ENCODE measurements around the gene FOXG1. TPM values are rescaled to one million over a fixed set of nuclear protein-coding genes. Genes with fewer than 3 reads are reported as not detected.

Gene FOXG1
- total RNA-seq = not detected in 2 replicates

GRCh38 chr14:28766469-28766955, at the start of gene FOXG1:
Gene FOXG1 (plus strand): TSS chr14:28766787. CDS start chr14:28767280, 493 bp downstream.
- intact Hi-C loops (cut with micrococcal nuclease) = no loop called here

- intact Hi-C loops (cut with micrococcal nuclease) = no loop called here
These were observed 47.5 kb upstream of the FOXG1 start for GRCh38 chr14:28719130-28719529.

GRCh38 chr14:28731358-28731757, 35.2 kb upstream of the FOXG1 start:
- intact Hi-C loops (cut with micrococcal nuclease) = no loop called here

- intact Hi-C loops (cut with micrococcal nuclease) = no loop called here
These were observed 24.3 kb upstream of the FOXG1 start for GRCh38 chr14:28742171-28742846.

- intact Hi-C loops (cut with micrococcal nuclease) = no loop called here
These were observed 22.5 kb upstream of the FOXG1 start for GRCh38 chr14:28744126-28744525.

- intact Hi-C loops (cut with micrococcal nuclease) = no loop called here
These were observed 21.4 kb upstream of the FOXG1 start for GRCh38 chr14:28745176-28745575.

- intact Hi-C loops (cut with micrococcal nuclease) = no loop called here
These were observed 20.3 kb upstream of the FOXG1 start for GRCh38 chr14:28746247-28746646.

- intact Hi-C loops (cut with micrococcal nuclease) = loop anchor here (5.0 to 10.0 kb wide), 3 partner anchors 786 to 1521 kb away; no protein-coding TSS in a partner anchor
These were observed 15.0 kb upstream of the FOXG1 start for GRCh38 chr14:28751467-28752058.

GRCh38 chr14:28754209-28754985, 12.2 kb upstream of the FOXG1 start:
- intact Hi-C loops (cut with micrococcal nuclease) = loop anchor here (5.0 to 10.0 kb wide), 3 partner anchors 783 to 1518 kb away; no protein-coding TSS in a partner anchor

- intact Hi-C loops (cut with micrococcal nuclease) = loop anchor here (10.0 kb wide), 1 partner anchor 1459 kb away; no protein-coding TSS in a partner anchor
These were observed 11.3 kb upstream of the FOXG1 start for GRCh38 chr14:28755198-28755815.

- intact Hi-C loops (cut with micrococcal nuclease) = loop anchor here (10.0 kb wide), 1 partner anchor 1459 kb away; no protein-coding TSS in a partner anchor
These were observed 10.7 kb upstream of the FOXG1 start for GRCh38 chr14:28755884-28756268.

GRCh38 chr14:28756269-28756883, 10.2 kb upstream of the FOXG1 start:
- intact Hi-C loops (cut with micrococcal nuclease) = loop anchor here (10.0 kb wide), 1 partner anchor 1458 kb away; no protein-coding TSS in a partner anchor

- intact Hi-C loops (cut with micrococcal nuclease) = loop anchor here (10.0 kb wide), 1 partner anchor 1458 kb away; no protein-coding TSS in a partner anchor
These were observed 9.6 kb upstream of the FOXG1 start for GRCh38 chr14:28756884-28757570.

GRCh38 chr14:28757786-28758185, 8.8 kb upstream of the FOXG1 start:
- intact Hi-C loops (cut with micrococcal nuclease) = loop anchor here (10.0 kb wide), 1 partner anchor 1457 kb away; no protein-coding TSS in a partner anchor

GRCh38 chr14:28758253-28758884, 8.2 kb upstream of the FOXG1 start:
- intact Hi-C loops (cut with micrococcal nuclease) = loop anchor here (10.0 kb wide), 1 partner anchor 1456 kb away; no protein-coding TSS in a partner anchor

- intact Hi-C loops (cut with micrococcal nuclease) = loop anchor here (10.0 kb wide), 1 partner anchor 1456 kb away; no protein-coding TSS in a partner anchor
These were observed 7.5 kb upstream of the FOXG1 start for GRCh38 chr14:28758885-28759652.

GRCh38 chr14:28759653-28760313, 6.8 kb upstream of the FOXG1 start:
- intact Hi-C loops (cut with micrococcal nuclease) = loop anchor here (10.0 kb wide), 1 partner anchor 1455 kb away; no protein-coding TSS in a partner anchor

- intact Hi-C loops (cut with micrococcal nuclease) = no loop called here
These were observed 6.1 kb upstream of the FOXG1 start for GRCh38 chr14:28760431-28760996.
